Hepatocyte (in vitro differentiated cells): ENCODE data around the gene LINC01488. TPM values are rescaled to one million over a fixed set of nuclear protein-coding genes. Genes with fewer than 3 reads are reported as not detected.

Experiments used
- DNase-seq: peaks from one replicate; pipeline ENCODE4 v3.0.0-alpha.2; 2016; ENCODE audit warnings: low spot score
- H2AFZ ChIP-seq: fragments of 200-600 bp; sonication (generic); 2 replicates; pipeline ENCODE4 v1.6.0; 2016; ENCODE audit warnings: antibody characterized with exemption, mild to moderate bottlenecking
- H3K27ac ChIP-seq: fragments of 200-600 bp; sonication (generic); 2 replicates; pipeline ENCODE4 v1.5.1; 2016; ENCODE audit warnings: mild to moderate bottlenecking
- H3K27me3 ChIP-seq: fragments of 200-600 bp; sonication (generic); 2 replicates; pipeline ENCODE4 v1.6.1; 2016
- H3K36me3 ChIP-seq: fragments of 200-600 bp; sonication (generic); replicated peaks from 2 replicates; pipeline ENCODE4 v1.5.1; 2016; ENCODE audit warnings: low read depth; ENCODE audit not compliant: insufficient read depth
- H3K4me1 ChIP-seq: fragments of 200-600 bp; sonication (generic); 2 replicates; pipeline ENCODE4 v1.5.1; 2016; ENCODE audit warnings: mild to moderate bottlenecking, moderate library complexity; ENCODE audit not compliant: insufficient read depth
- H3K4me2 ChIP-seq: fragments of 200-600 bp; sonication (generic); 2 replicates; pipeline ENCODE4 v1.6.0; 2016
- H3K4me3 ChIP-seq: fragments of 200-600 bp; sonication (generic); 2 replicates; pipeline ENCODE4 v1.5.1; 2016; ENCODE audit warnings: mild to moderate bottlenecking
- H3K79me2 ChIP-seq: fragments of 200-600 bp; sonication (generic); 2 replicates; pipeline ENCODE4 v1.6.0; 2017; ENCODE audit warnings: mild to moderate bottlenecking
- H3K9me2 ChIP-seq: fragments of 200-600 bp; sonication (generic); replicated peaks from 2 replicates; pipeline ENCODE4 v1.6.0; 2017; ENCODE audit warnings: mild to moderate bottlenecking; ENCODE audit not compliant: insufficient read depth
- H3K9me3 ChIP-seq: fragments of 200-600 bp; sonication (generic); 2 replicates; pipeline ENCODE4 v1.5.1; 2016; ENCODE audit warnings: low read depth, mild to moderate bottlenecking
- H4K20me1 ChIP-seq: fragments of 200-600 bp; sonication (generic); 2 replicates; pipeline ENCODE4 v1.6.0; 2016; ENCODE audit warnings: mild to moderate bottlenecking; ENCODE audit not compliant: insufficient read depth, poor library complexity, severe bottlenecking
- CTCF ChIP-seq: fragments of 200-600 bp; sonication (generic); IDR thresholded peaks from 2 replicates; pipeline ENCODE4 v1.5.1; 2016; ENCODE audit warnings: antibody characterized with exemption, mild to moderate bottlenecking; ENCODE audit not compliant: poor library complexity
- EZH2 ChIP-seq: fragments of 200-600 bp; sonication (generic); IDR thresholded peaks from 2 replicates; pipeline ENCODE4 v1.6.1; 2016; ENCODE audit warnings: antibody characterized with exemption, mild to moderate bottlenecking, borderline replicate concordance
- EZH2phosphoT487 ChIP-seq: fragments of 200-600 bp; sonication (generic); IDR thresholded peaks from one replicate; pipeline ENCODE4 v1.6.1; 2018; ENCODE audit warnings: antibody characterized with exemption, mild to moderate bottlenecking, low read depth, moderate library complexity; ENCODE audit not compliant: unreplicated experiment, severe bottlenecking
- WGBS: methylation state at CpG from one replicate; pipeline ENCODE4 v1.1.6; 2016; ENCODE audit warnings: low lambda C conversion rate; ENCODE audit errors: missing lambda C conversion rate; 5-methylcytosine and 5-hydroxymethylcytosine counted together
- polyA plus RNA-seq: library from polyadenylated mRNA; unstranded; fragments of >200 nt; fragmentation: Nextera tagmentation; extraction: Ambion mirVana; gene quantifications from 2 replicates; pipeline ENCODE4 v1.2.1, GENCODE V29; 2016
- total RNA-seq: library from RNA; depleted of rRNA; stranded (reverse); fragments of >200 nt; gene quantifications from 2 replicates; pipeline ENCODE4 v1.2.3, GENCODE V29; 2014

LINC01488 gene
- total and polyA plus RNA-seq, 2 experiments from 2014 or later: 0.27 to 0.59 TPM

- WGBS: 85% methylated on average over 14 of the region's 14 CpGs
- Histone ChIP-seq H2AFZ (no peak overlapping the region), H3K4me2 (no peak overlapping the region), H3K27me3 (no peaks in the 10 kb centered on the region), H3K79me2 (no peaks in the 10 kb centered on the region), H3K9me2 (no peaks in the 10 kb centered on the region), H3K27ac (no peak overlapping the region), H3K9me3 (no peaks in the 10 kb centered on the region), H3K4me3 (no peak overlapping the region), H4K20me1 (no peaks in the 10 kb centered on the region), H3K4me1 (no peaks in the 10 kb centered on the region), H3K36me3 (no peaks in the 10 kb centered on the region)
- peak; percentile 35 for DNase-seq
- TF ChIP-seq EZH2 (no peak), CTCF (no peak), EZH2phosphoT487 (no peak)
Observed at GRCh38 chr11:69510471-69511357, 29.3 kb downstream of the LINC01488 start.

- Histone ChIP-seq H3K79me2 (no peaks in the 10 kb centered on the region), H3K9me3 (no peaks in the 10 kb centered on the region), H4K20me1 (no peaks in the 10 kb centered on the region), H3K27ac (no peak overlapping the region), H3K4me3 (no peak overlapping the region), H3K36me3 (no peaks in the 10 kb centered on the region), H3K4me1 (no peaks in the 10 kb centered on the region), H3K4me2 (no peak overlapping the region), H2AFZ (no peak overlapping the region), H3K27me3 (no peaks in the 10 kb centered on the region), H3K9me2 (no peaks in the 10 kb centered on the region)
- DNase-seq: no peak
- 92% methylated on average over 21 of the region's 21 CpGs for WGBS
- no peak for TF ChIP-seq EZH2
Observed at GRCh38 chr11:69511358-69512055, 30.0 kb downstream of the LINC01488 start.

- no peaks in the 10 kb centered on the region for H3K36me3 ChIP-seq
- DNase-seq: no peak
- H3K27ac ChIP-seq: no peak overlapping the region
- H3K79me2 ChIP-seq: no peaks in the 10 kb centered on the region
- no peaks in the 10 kb centered on the region for H3K4me1 ChIP-seq
- no peaks in the 10 kb centered on the region for H4K20me1 ChIP-seq
- no peak overlapping the region for H2AFZ ChIP-seq
- H3K9me2 ChIP-seq: no peaks in the 10 kb centered on the region
- H3K9me3 ChIP-seq: no peaks in the 10 kb centered on the region
- 92% methylated on average over 8 of the region's 8 CpGs for WGBS
- TF ChIP-seq CTCF: no peak
- no peak for TF ChIP-seq EZH2phosphoT487
- no peak for TF ChIP-seq EZH2
- H3K4me2 ChIP-seq: no peak overlapping the region
- H3K4me3 ChIP-seq: no peak overlapping the region
- H3K27me3 ChIP-seq: no peaks in the 10 kb centered on the region
Observed at GRCh38 chr11:69512136-69512535, 30.7 kb downstream of the LINC01488 start.

- H3K9me3 ChIP-seq: no peaks in the 10 kb centered on the region
- no peak for TF ChIP-seq CTCF
- TF ChIP-seq EZH2phosphoT487: no peak
- TF ChIP-seq EZH2: no peak
- H3K4me2 ChIP-seq: no peak overlapping the region
- no peak overlapping the region for H3K27ac ChIP-seq
- no peaks in the 10 kb centered on the region for H3K9me2 ChIP-seq
- no peak overlapping the region for H3K4me3 ChIP-seq
- H3K36me3 ChIP-seq: no peaks in the 10 kb centered on the region
- no peaks in the 10 kb centered on the region for H3K79me2 ChIP-seq
- no peak for DNase-seq
- no peaks in the 10 kb centered on the region for H4K20me1 ChIP-seq
- no peak overlapping the region for H2AFZ ChIP-seq
- H3K4me1 ChIP-seq: no peaks in the 10 kb centered on the region
- WGBS: 85% methylated on average over 16 of the region's 16 CpGs
- H3K27me3 ChIP-seq: no peaks in the 10 kb centered on the region
Observed at GRCh38 chr11:69512790-69513189, 31.3 kb downstream of the LINC01488 start.
